Neuronal stem cell (in vitro differentiated cells): ENCODE measurements around the gene DCTN3.
"Not testable (repeated sequence)": the region's sequence is repeated elsewhere in the genome, so short reads cannot be mapped to it uniquely, and the experiment has no call there.

Experiments
- DNase-seq: peaks from one replicate; pipeline ENCODE4 v3.0.0-alpha.2; 2013; ENCODE audit warnings: low spot score
- H2AFZ ChIP-seq: one replicate; pipeline ENCODE4 v1.6.1; 2013; ENCODE audit warnings: mild to moderate bottlenecking, low read length, inconsistent platforms
- H2AK5ac ChIP-seq: 2 replicates; pipeline ENCODE4 v1.6.1; 2013; ENCODE audit warnings: low read depth, mild to moderate bottlenecking, inconsistent platforms, low read length, moderate library complexity, mixed read lengths
- H2BK120ac ChIP-seq: 2 replicates; pipeline ENCODE4 v1.6.1; 2013; ENCODE audit warnings: low read depth, mild to moderate bottlenecking, inconsistent platforms, low read length, moderate library complexity, mixed read lengths
- H2BK12ac ChIP-seq: one replicate; pipeline ENCODE4 v1.6.1; 2013; ENCODE audit warnings: low read length, inconsistent platforms
- H2BK15ac ChIP-seq: 2 replicates; pipeline ENCODE4 v1.6.1; 2013; ENCODE audit warnings: mild to moderate bottlenecking, low read length, inconsistent platforms, mixed read lengths
- H2BK5ac ChIP-seq: one replicate; pipeline ENCODE4 v1.6.1; 2013; ENCODE audit warnings: inconsistent platforms, mild to moderate bottlenecking, low read length, moderate library complexity
- H3K14ac ChIP-seq: one replicate; pipeline ENCODE4 v1.6.1; 2013; ENCODE audit warnings: low read length, inconsistent platforms
- H3K18ac ChIP-seq: 2 replicates; pipeline ENCODE4 v1.6.1; 2013; ENCODE audit warnings: low read length, inconsistent platforms
- H3K23ac ChIP-seq: 2 replicates; pipeline ENCODE4 v1.6.1; 2013; ENCODE audit warnings: low read depth, mild to moderate bottlenecking, mixed read lengths, low read length, inconsistent platforms; ENCODE audit not compliant: poor library complexity
- H3K27ac ChIP-seq: replicated peaks from 3 replicates; pipeline ENCODE4 v1.5.1; 2013; ENCODE audit warnings: low read length, inconsistent platforms
- H3K27me3 ChIP-seq, 3 experiments: 2 replicates each; pipeline ENCODE4 v1.6.1; 2013; ENCODE audit warnings: low read length in 3 of 3, mild to moderate bottlenecking in 2 of 3, inconsistent platforms in 1 of 3, low read depth in 1 of 3, mixed read lengths in 1 of 3, moderate library complexity in 1 of 3; ENCODE audit not compliant: control insufficient read depth in 3 of 3, insufficient read depth in 3 of 3
- H3K36me3 ChIP-seq, 2 donors: replicated peaks in 1 of 2; 2 replicates each; pipeline ENCODE4 v1.6.1; 2013; ENCODE audit warnings: low read length in 2 of 2; ENCODE audit not compliant: control insufficient read depth in 2 of 2, insufficient read depth in 2 of 2
- H3K4ac ChIP-seq: 2 replicates; pipeline ENCODE4 v1.6.1; 2013; ENCODE audit warnings: inconsistent platforms, mild to moderate bottlenecking, low read length, moderate library complexity
- H3K4me1 ChIP-seq, 2 donors: 1 replicate in 1 of 2; 2 replicates in 1 of 2; pipeline ENCODE4 v1.6.1; 2013; ENCODE audit warnings: low read length in 2 of 2, low read depth in 1 of 2; ENCODE audit not compliant: control insufficient read depth in 2 of 2, insufficient read depth in 1 of 2
- H3K4me2 ChIP-seq: one replicate; pipeline ENCODE4 v1.6.1; 2013; ENCODE audit warnings: mild to moderate bottlenecking, low read length, inconsistent platforms; ENCODE audit not compliant: insufficient read depth, poor library complexity, severe bottlenecking
- H3K4me3 ChIP-seq, 2 donors: 2 replicates each; pipeline ENCODE4 v1.5.1; 2013; ENCODE audit warnings: low read length in 2 of 2, mild to moderate bottlenecking in 2 of 2, inconsistent platforms in 1 of 2, moderate library complexity in 1 of 2
- H3K79me1 ChIP-seq: one replicate; pipeline ENCODE4 v1.6.1; 2013; ENCODE audit warnings: low read depth, mild to moderate bottlenecking, inconsistent platforms, low read length, moderate library complexity
- H3K9ac ChIP-seq: one replicate; pipeline ENCODE4 v1.6.1; 2013; ENCODE audit warnings: mild to moderate bottlenecking, low read depth, low read length, inconsistent platforms; ENCODE audit not compliant: poor library complexity
- H3K9me3 ChIP-seq, 2 donors: replicated peaks in 1 of 2; 2 replicates each; pipeline versions ENCODE3 to v1.6.1; 2013; ENCODE audit warnings: low read length in 2 of 2, mild to moderate bottlenecking in 2 of 2, inconsistent platforms in 1 of 2, low read depth in 1 of 2, mixed read lengths in 1 of 2, moderate library complexity in 1 of 2; ENCODE audit not compliant: control insufficient read depth in 2 of 2, insufficient read depth in 1 of 2
- H4K8ac ChIP-seq: one replicate; pipeline ENCODE4 v1.6.1; 2013; ENCODE audit warnings: low read depth, mild to moderate bottlenecking, inconsistent platforms, low read length, moderate library complexity
- H4K91ac ChIP-seq: one replicate; pipeline ENCODE4 v1.6.1; 2013; ENCODE audit warnings: low read length, low read depth, mild to moderate bottlenecking, inconsistent platforms; ENCODE audit not compliant: poor library complexity
- WGBS, 2 donors: extraction: QIAGEN DNeasy Blood & Tissue Kit; methylation state at CpG; one replicate each; pipeline ENCODE4 v1.1.7; 2013; ENCODE audit warnings: missing lambda C conversion rate in 2 of 2, mixed read lengths in 1 of 2; ENCODE audit not compliant: insufficient read length in 2 of 2, insufficient replicate concordance in 1 of 2; ENCODE audit errors: extremely low coverage in 2 of 2; 5-methylcytosine and 5-hydroxymethylcytosine counted together

Gene DCTN3

DNA sequence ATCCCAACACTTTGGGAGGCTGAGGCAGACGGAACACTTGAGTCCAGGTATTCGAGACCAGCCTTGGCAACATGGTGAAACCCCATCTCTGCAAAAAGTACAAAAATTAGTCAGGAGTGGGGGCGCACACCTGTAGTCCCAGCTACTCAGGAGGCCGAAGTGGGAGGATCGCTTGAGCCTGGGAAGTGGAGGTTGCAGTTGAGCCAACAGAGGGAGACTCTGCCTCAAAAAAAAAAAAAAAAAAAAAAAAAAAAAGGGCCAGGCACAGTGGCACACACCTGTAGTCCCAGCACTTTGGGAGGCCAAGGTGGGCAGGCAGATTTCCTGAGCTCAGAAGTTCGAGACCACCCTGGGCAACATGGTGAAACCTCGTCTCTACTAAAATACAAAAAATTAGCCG, 19.0 kb upstream of the DCTN3 start:
- not testable (repeated sequence) for H3K4me2 ChIP-seq, H3K4me3 ChIP-seq, H3K18ac ChIP-seq, DNase-seq, H2BK120ac ChIP-seq, H3K9ac ChIP-seq, H3K14ac ChIP-seq, H2AK5ac ChIP-seq, H3K4ac ChIP-seq, H3K27me3 ChIP-seq, H2AFZ ChIP-seq, H4K8ac ChIP-seq, H4K91ac ChIP-seq, H3K9me3 ChIP-seq, H3K23ac ChIP-seq, H2BK12ac ChIP-seq, H3K27ac ChIP-seq, H2BK5ac ChIP-seq, H2BK15ac ChIP-seq
- Histone ChIP-seq H3K79me1 (peaks cover 11% of the 10 kb centered on the region), H3K4me1 (peaks cover 8 to 15% of the 10 kb centered on the region in 2 donors), H3K36me3 (peaks cover 7 to 15% of the 10 kb centered on the region in 2 donors)
- WGBS, 2 donors: no CpG with 5 or more reads among the region's 8 CpGs

DNA sequence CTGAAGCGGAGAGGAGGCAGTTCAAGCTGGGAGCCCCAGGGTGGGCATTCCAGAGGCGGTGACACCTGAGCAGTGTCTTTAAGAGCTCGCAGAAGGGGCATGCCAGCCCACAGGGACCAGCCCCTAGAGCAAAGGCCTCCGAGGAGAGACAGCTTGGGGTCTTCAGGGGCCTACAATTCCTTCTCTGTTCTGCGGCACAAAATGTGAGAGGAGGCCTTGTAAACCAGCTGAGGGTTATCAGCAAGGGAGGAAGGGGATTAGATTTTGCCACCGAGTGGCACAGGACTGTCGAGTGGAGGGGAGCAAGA, 17.8 kb upstream of the DCTN3 start:
- Histone ChIP-seq H2BK15ac (no peak overlapping the region), H3K23ac (peak overlapping the region; percentile 97), H3K4ac (no peak overlapping the region), H3K36me3 (peaks cover 7 to 15% of the 10 kb centered on the region in 2 donors), H3K9me3 (no peaks in the 10 kb centered on the region), H2AFZ (peak overlapping the region; percentile 100), H3K4me2 (peak overlapping the region; percentile 23), H3K4me1 (peaks cover 8 to 20% of the 10 kb centered on the region in 2 donors), H3K79me1 (peaks cover 11% of the 10 kb centered on the region), H3K27ac (no peak overlapping the region), H2BK5ac (peak overlapping the region; percentile 62), H3K27me3 (no peaks in the 10 kb centered on the region), H3K14ac (no peak overlapping the region), H2BK12ac (no peak overlapping the region), H4K91ac (peak overlapping the region; percentile 76), H3K4me3 (peak overlapping the region; percentile 67 to 90), H2BK120ac (no peak overlapping the region), H4K8ac (no peak overlapping the region), H3K18ac (no peak overlapping the region), H3K9ac (no peak overlapping the region), H2AK5ac (no peak overlapping the region)
- no peak for DNase-seq
- WGBS, 2 donors: no CpG with 5 or more reads among the region's 7 CpGs

DNA sequence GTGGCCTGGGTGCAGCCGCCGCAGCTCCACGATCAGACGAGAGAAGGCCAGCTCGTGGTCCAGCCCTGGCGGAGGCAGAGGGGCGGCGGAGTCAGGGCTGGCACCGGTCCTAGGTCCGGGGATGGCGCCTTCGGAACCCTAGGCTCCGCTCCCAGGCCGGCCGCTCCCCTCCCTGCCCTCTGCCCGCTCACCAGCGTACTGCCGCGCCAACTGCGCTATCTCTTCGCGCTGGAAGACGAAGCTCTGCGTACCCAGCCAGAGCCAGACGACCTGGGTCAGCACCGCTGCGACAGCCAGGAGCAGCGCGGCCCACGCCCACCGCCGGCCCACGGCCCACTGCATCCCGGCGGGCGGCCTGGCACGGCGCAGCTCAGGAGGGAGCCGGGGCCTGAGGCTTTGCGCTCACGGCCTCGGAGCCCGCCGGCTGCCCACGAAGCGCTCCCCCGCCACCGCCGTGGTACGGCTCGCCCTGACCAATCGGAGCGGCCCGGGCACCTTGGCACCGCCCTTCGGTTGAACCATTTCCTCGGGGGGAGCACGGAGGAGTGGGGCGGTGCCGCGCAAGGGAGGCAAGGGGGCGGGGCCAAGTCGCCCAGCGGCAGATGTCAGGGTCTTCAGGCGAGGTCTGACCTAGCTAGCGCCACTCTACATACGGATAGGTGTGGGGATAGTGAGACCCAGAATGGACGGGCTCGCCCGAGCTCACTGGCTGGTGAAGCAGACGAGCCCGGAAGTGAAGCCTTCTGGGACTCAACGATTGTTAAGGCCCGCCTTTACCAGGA, 17.3 kb upstream of the DCTN3 start, which contains the start of gene SIGMAR1:
SIGMAR1 (minus strand) TSS at position 432 of the 782 bp plus-strand sequence; CDS start at position 342, 90 bp downstream.
- Histone ChIP-seq H2AK5ac (peak within 1 kb of the TSS; percentile 98), H3K9ac (peak within 1 kb of the TSS; percentile 99), H2BK15ac (peak within 1 kb of the TSS; percentile 92), H3K27ac (no peak within 1 kb of the TSS), H3K79me1 (peaks cover 11% of the 10 kb centered on the region), H3K4me2 (peak within 1 kb of the TSS; percentile 96), H3K4me3 (peak within 1 kb of the TSS; percentile 90 to 92), H3K14ac (peak within 1 kb of the TSS; percentile 100), H3K27me3 (no peaks in the 10 kb centered on the region), H3K4ac (peak within 1 kb of the TSS; percentile 100), H4K8ac (no peak within 1 kb of the TSS), H3K9me3 (no peaks in the 10 kb centered on the region), H2AFZ (peak within 1 kb of the TSS; percentile 100), H3K36me3 (peaks cover 7 to 15% of the 10 kb centered on the region in 2 donors), H4K91ac (peak within 1 kb of the TSS; percentile 94), H3K18ac (peak within 1 kb of the TSS; percentile 95), H2BK120ac (peak within 1 kb of the TSS; percentile 48), H2BK5ac (peak within 1 kb of the TSS; percentile 62), H3K23ac (peak within 1 kb of the TSS; percentile 97), H3K4me1 (peaks cover 8 to 22% of the 10 kb centered on the region in 2 donors), H2BK12ac (no peak within 1 kb of the TSS)
- peak; percentile 94 for DNase-seq
- WGBS, 2 donors: no CpG with 5 or more reads among the region's 74 CpGs

GRCh38 chr9:34636791-34637355, 16.6 kb upstream of the DCTN3 start:
- Histone ChIP-seq H3K4ac (peak overlapping the region; percentile 100), H3K23ac (peak overlapping the region; percentile 97), H3K4me2 (peak overlapping the region; percentile 96), H3K4me3 (peak overlapping the region; percentile 90 to 92), H4K8ac (no peak overlapping the region), H2BK120ac (peak overlapping the region; percentile 48), H2AFZ (peak overlapping the region; percentile 100), H2AK5ac (peak overlapping the region; percentile 98), H2BK5ac (peak overlapping the region; percentile 62), H3K9me3 (no peaks in the 10 kb centered on the region), H2BK12ac (no peak overlapping the region), H3K79me1 (peaks cover 11% of the 10 kb centered on the region), H3K18ac (peak overlapping the region; percentile 95), H3K14ac (peak overlapping the region; percentile 100), H3K27ac (no peak overlapping the region), H4K91ac (peak overlapping the region; percentile 94), H3K36me3 (peaks cover 7 to 15% of the 10 kb centered on the region in 2 donors), H3K4me1 (peaks cover 8 to 24% of the 10 kb centered on the region in 2 donors), H2BK15ac (peak overlapping the region; percentile 92), H3K27me3 (no peaks in the 10 kb centered on the region), H3K9ac (peak overlapping the region; percentile 99)
- DNase-seq: no peak
- WGBS, 2 donors: no CpG with 5 or more reads among the region's 23 CpGs
